Measurements from ENCODE around the gene RPS5. TPM values are rescaled to one million over a fixed set of nuclear protein-coding genes. Genes with fewer than 3 reads are reported as not detected.

The RPS5 gene
- total and polyA plus RNA-seq, 9 of the 15 experiments (the other 6 are each of a cell fraction or from before 2014, with no cell fraction given) = 1,228 to 3,570 (median 2,484) TPM

DNA sequence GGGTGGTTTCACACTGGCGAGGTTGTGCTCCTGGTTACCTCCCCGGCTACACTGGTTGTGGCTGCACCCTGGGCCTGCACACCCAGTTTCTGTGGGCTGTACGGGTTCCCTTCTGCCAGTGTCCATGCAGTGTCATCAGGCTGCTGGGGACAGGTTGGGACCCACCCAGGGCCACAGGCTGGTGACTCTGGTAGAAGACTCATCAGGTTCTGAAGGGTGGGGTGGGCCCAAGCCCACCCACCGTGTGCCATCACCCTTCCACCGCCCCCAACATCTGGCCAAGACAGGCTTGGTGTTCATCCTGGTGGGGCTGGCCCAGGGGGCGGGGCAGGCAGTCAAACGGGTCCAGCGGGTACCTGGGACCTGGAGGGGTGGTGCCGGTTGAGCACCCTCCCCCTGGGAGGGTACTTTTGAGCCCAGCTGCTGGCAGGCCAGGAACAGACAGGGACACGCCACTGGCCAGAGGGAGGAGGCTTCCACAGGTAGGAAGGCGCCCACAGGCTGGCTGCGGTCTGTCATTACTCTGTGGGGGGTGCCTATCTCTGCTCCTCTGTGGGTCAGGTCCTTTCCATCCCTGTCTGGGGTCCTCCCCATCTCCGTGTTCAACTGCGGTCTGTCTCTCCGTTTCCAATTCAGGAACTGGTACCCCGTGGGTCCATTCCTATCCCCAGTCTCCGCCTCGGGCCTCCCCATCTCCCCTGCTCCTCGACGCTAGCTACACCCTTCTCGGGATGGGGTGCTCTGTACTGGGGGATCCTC, 8.3 kb downstream of the RPS5 start, which contains the start of gene RNF225:
RNF225 (plus strand) TSS at position 437 of the 759 bp plus-strand sequence. CDS start 434 bp downstream, outside the sequence.
- in situ Hi-C loops (cut with MboI) = no loop called here
- ATAC-seq = peak; percentile 64
- WGBS (ENCODE audit: insufficient coverage, low coverage, missing lambda C conversion rate) = 42% methylated on average over 18 of the region's 21 CpGs
- BruUV-seq (replicated peaks) = no TSS peak
- FAIRE-seq = no peak
- no peaks in the 10 kb centered on the region for H3K27me3 ChIP-seq (ENCODE audit: control insufficient read depth in 2 of 2, insufficient read depth in 2 of 2, low read length in 2 of 2)
- no peak within 1 kb of the TSS; the same call in 2 of the 3 replicates for H3K27ac ChIP-seq (ENCODE audit: extremely low read depth, low read depth, low read length)
- POLR2A ChIA-PET = interaction anchor here (0.7 to 0.9 kb wide), 2 partner anchors 13 to 212 kb away, joined by 3 to 7 read pairs; partner anchors contain the start of genes ZNF274 and ZNF584
- intact Hi-C loops (cut with micrococcal nuclease) = no loop called here
- no peak within 1 kb of the TSS for H3K4me3 ChIP-seq
- no peaks in the 10 kb centered on the region for H3K9me1 ChIP-seq (ENCODE audit: control insufficient read depth, insufficient read depth, low read length)
- no peaks in the 10 kb centered on the region for H3K9me3 ChIP-seq (replicated peaks; ENCODE audit: control insufficient read depth, insufficient read depth, low read depth, low read length)
- H3K9ac ChIP-seq (ENCODE audit: insufficient read depth in 1 of 2, low read depth in 2 of 2, low read length in 2 of 2) = peak within 1 kb of the TSS in 1 of 2 experiments; percentile 38; a peak in 1 of 4 replicates
- peak in 3 of 4 experiments; percentile 31 to 46 (median 39) for DNase-seq (ENCODE audit: extremely low read depth in 1 of 4, low spot score in 3 of 4)
- peaks cover 53% of the 10 kb centered on the region for H3K36me3 ChIP-seq (ENCODE audit: control insufficient read depth, insufficient read depth, low read length)
- CTCF ChIA-PET (ENCODE audit: low intra/inter-chr PET ratio) = interaction anchor here (0.6 kb wide), 1 partner anchor 26 kb away, joined by 3 read pairs; no protein-coding TSS in a partner anchor
- H3K79me2 ChIP-seq (ENCODE audit: control insufficient read depth, insufficient read depth, low read length) = peaks cover 28% of the 10 kb centered on the region
- H4K20me1 ChIP-seq (replicated peaks; ENCODE audit: control insufficient read depth, insufficient read depth, low read length) = peaks cover 18% of the 10 kb centered on the region; the same call in 1 of the 2 replicates
- H3K4me1 ChIP-seq (replicated peaks in 1 of 2; ENCODE audit: control insufficient read depth in 2 of 2, insufficient read depth in 2 of 2, low read length in 2 of 2) = peaks cover 8 to 58% of the 10 kb centered on the region in 2 experiments; a peak in 4 of 5 replicates
- H3K4me2 ChIP-seq (ENCODE audit: insufficient read depth, low read length) = no peak within 1 kb of the TSS
- no peak within 1 kb of the TSS for H2AFZ ChIP-seq (ENCODE audit: low read depth, low read length)
- TF ChIP-seq SMAD3 (CRISPR knock-in tag; conservative IDR thresholded peaks at IDR 0.05) (0 out of 2 replicates have a peak, but pooled peaks have one; percentile 2), ELK1 (CRISPR knock-in tag; IDR thresholded peaks at IDR 0.05) (no peak), ERF (CRISPR knock-in tag; IDR thresholded peaks at IDR 0.05) (peak; percentile 80), PTTG1 (tag; IDR thresholded peaks at IDR 0.05; ENCODE audit: low read depth) (no peak), POLR2AphosphoS2 (IDR thresholded peaks at IDR 0.05; ENCODE audit: low read length) (peak; percentile 96), XRCC5 (IDR thresholded peaks at IDR 0.05; ENCODE audit: low read depth, low read length) (no peak), ZBTB8A (IDR thresholded peaks at IDR 0.05; ENCODE audit: partially characterized antibody) (no peak), ZNF253 (CRISPR knock-in tag; conservative IDR thresholded peaks at IDR 0.05) (peak; percentile 16; the same call in 1 of the 2 replicates), PCBP2 (IDR thresholded peaks at IDR 0.05; ENCODE audit: low read depth, low read length, poor library complexity, severe bottlenecking) (no peak), MTA3 (IDR thresholded peaks at IDR 0.05; ENCODE audit: borderline replicate concordance) (no peak), RUNX1 (IDR thresholded peaks at IDR 0.05; ENCODE audit: low read depth) (no peak), SUPT5H (IDR thresholded peaks at IDR 0.05) (peak; percentile 86), CCNT2 (IDR thresholded peaks at IDR 0.05; ENCODE audit: borderline replicate concordance, extremely low read depth, insufficient read length, low read depth, low read length) (peak; percentile 29), RBFOX2 (IDR thresholded peaks at IDR 0.05; ENCODE audit: low read depth, low read length) (peak; percentile 42; the same call in 1 of the 2 replicates), HNRNPL (IDR thresholded peaks at IDR 0.05; ENCODE audit: low read depth, low read length) (no peak), VEZF1 (CRISPR knock-in tag; IDR thresholded peaks at IDR 0.05) (peak; percentile 13), SAFB2 (IDR thresholded peaks at IDR 0.05; ENCODE audit: borderline replicate concordance, low read depth, low read length, severe bottlenecking) (no peak)
- TF ChIP-seq, protein P1, sequence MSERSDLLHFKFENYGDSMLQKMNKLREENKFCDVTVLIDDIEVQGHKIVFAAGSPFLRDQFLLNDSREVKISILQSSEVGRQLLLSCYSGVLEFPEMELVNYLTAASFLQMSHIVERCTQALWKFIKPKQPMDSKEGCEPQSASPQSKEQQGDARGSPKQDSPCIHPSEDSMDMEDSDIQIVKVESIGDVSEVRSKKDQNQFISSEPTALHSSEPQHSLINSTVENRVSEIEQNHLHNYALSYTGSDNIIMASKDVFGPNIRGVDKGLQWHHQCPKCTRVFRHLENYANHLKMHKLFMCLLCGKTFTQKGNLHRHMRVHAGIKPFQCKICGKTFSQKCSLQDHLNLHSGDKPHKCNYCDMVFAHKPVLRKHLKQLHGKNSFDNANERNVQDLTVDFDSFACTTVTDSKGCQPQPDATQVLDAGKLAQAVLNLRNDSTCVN (CRISPR knock-in tag; IDR thresholded peaks at IDR 0.05) = 0 out of 2 replicates have a peak, but pooled peaks have one; percentile 2
